ENCODE results near the gene PPP1R1A. TPM values are rescaled to one million over a fixed set of nuclear protein-coding genes. Genes with fewer than 3 reads are reported as not detected.

The PPP1R1A gene
- total and polyA plus RNA-seq, 10 donors: 0.09 to 2.1 (median 0.41) TPM; not detected in 6

DNA sequence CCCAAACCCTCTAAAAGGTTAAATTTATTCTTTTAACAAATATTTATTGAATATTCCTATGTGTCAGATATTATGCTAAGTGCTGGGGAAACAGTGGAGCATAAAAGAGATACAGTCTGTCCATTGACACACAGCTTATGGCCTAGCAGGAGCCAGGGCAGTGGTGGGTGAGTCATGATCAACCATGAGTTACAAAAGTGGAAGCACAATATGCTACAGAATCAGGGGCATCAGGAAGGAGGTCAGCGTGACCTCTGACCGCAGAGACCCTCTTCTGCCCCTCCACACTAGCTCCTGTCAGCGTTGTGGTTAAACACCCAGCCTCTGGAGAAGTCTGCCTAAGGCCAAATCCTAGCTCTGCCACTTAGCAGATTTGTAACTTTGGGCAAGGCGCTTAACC is 4.7 kb upstream of the PPP1R1A start:
- 66 to 71% (median 67%) methylated on average over 4 of the region's 4 CpGs for WGBS, 5 donors
- peaks cover 0 to 12% (median 7%) of the 10 kb centered on the region in 6 donors for H3K4me1 ChIP-seq
- TF ChIP-seq, protein P1, sequence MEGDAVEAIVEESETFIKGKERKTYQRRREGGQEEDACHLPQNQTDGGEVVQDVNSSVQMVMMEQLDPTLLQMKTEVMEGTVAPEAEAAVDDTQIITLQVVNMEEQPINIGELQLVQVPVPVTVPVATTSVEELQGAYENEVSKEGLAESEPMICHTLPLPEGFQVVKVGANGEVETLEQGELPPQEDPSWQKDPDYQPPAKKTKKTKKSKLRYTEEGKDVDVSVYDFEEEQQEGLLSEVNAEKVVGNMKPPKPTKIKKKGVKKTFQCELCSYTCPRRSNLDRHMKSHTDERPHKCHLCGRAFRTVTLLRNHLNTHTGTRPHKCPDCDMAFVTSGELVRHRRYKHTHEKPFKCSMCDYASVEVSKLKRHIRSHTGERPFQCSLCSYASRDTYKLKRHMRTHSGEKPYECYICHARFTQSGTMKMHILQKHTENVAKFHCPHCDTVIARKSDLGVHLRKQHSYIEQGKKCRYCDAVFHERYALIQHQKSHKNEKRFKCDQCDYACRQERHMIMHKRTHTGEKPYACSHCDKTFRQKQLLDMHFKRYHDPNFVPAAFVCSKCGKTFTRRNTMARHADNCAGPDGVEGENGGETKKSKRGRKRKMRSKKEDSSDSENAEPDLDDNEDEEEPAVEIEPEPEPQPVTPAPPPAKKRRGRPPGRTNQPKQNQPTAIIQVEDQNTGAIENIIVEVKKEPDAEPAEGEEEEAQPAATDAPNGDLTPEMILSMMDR (IDR thresholded peaks at IDR 0.05 in 8 of 11, conservative IDR thresholded peaks at IDR 0.05 in 3 of 11): no peak
- TF ChIP-seq POLR2AphosphoS5 (IDR thresholded peaks at IDR 0.05) (no peak), POLR2A (IDR thresholded peaks at IDR 0.05) (no peak)
- H3K27me3 ChIP-seq (replicated peaks in 1 of 7): peaks cover 0 to 61% (median 13%) of the 10 kb centered on the region in 7 donors
- H3K4me3 ChIP-seq: no peak overlapping the region
- no peak overlapping the region for H3K27ac ChIP-seq
- no peak for DNase-seq
- intact Hi-C loops (cut with DNase I; ENCODE audit: low total_unique reads): no loop called here
- H3K36me3 ChIP-seq: no peaks in the 10 kb centered on the region
- H3K9me3 ChIP-seq: no peaks in the 10 kb centered on the region

DNA sequence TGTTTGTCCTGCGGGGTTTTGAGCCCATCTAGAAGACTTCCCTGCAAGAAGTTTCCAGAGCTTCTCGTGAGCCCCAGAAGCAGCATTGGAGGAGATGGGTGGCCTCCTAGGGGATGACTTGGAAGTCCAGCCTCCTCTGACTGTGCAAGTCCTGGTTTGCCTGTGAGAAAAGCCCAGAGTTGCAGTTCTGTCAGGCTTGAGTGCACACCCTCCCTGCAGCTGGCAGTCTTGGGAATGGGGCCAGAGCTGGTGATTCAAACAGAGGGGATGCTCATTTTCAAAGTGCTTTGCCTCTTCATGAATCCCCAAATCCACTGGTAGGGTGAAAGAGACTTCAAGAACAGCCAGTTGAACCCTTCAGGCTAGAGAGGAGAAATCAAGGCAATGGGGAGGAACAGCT is 3.9 kb upstream of the PPP1R1A start:
- no peak overlapping the region for H3K4me3 ChIP-seq
- no peaks in the 10 kb centered on the region for H3K36me3 ChIP-seq
- no peak for TF ChIP-seq POLR2AphosphoS5 (IDR thresholded peaks at IDR 0.05)
- WGBS, 5 donors: 80 to 87% (median 83%) methylated on average over 2 of the region's 2 CpGs
- no peak for DNase-seq
- H3K4me1 ChIP-seq: peaks cover 0 to 16% (median 9%) of the 10 kb centered on the region in 6 donors
- intact Hi-C loops (cut with DNase I; ENCODE audit: low total_unique reads): no loop called here
- H3K27me3 ChIP-seq (replicated peaks in 1 of 7): peaks cover 0 to 69% (median 21%) of the 10 kb centered on the region in 7 donors
- no peaks in the 10 kb centered on the region for H3K9me3 ChIP-seq
- no peak overlapping the region for H3K27ac ChIP-seq

DNA sequence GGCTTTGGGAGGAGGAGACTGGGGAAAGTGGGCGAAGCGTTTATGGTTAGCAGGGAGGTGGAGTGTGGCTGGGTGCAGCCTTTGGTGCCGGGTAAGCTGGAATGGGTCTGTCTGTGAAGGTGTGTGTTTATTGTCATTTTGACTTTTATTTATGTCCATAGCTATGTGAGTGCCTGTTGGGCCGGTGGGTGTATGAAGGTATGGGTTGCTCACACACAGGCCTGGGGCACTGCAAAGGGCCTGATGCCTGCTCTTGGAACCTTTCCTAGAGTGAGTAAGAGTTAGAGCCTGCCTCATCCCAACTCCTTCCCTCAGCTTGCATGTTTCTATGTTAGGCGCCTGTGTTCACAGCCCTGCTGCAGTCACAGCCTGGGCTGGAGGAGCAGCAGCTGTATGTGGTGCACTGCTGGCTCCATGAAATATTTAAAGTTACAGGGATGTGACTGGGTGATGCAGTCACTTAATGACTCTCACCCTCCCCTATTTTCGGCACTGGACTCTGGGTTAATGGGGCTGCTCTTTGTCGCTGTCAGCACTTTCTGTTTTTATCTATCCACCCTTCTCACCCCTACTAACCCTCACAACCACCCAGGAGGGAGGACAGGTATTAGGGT is 2.6 kb upstream of the PPP1R1A start:
- TF ChIP-seq POLR2A (IDR thresholded peaks at IDR 0.05) (no peak), POLR2AphosphoS5 (IDR thresholded peaks at IDR 0.05) (no peak)
- TF ChIP-seq, protein P1 (IDR thresholded peaks at IDR 0.05 in 8 of 11, conservative IDR thresholded peaks at IDR 0.05 in 3 of 11): no peak

DNA sequence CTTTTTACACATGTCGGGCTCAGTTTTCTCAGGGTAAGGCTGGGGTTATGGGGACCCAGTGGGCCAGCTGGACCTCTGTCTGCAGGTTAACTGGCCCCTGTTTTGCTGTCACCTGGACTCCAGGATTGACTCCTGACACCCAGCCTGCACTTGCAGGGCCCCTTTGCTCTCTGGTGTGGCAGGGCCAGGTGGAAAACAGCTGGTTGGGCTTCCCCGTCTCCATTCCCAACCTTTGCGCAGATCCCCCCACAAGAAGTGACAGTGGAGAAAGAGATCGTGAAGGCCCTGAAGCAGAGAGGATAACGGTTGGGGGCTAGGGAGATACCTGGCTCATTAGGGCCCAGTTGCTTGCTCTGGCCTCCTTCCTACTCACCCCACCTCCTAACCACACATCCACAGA is 1.5 kb upstream of the PPP1R1A start:
- no peaks in the 10 kb centered on the region for H3K9me3 ChIP-seq
- H3K36me3 ChIP-seq: no peaks in the 10 kb centered on the region
- H3K27me3 ChIP-seq (replicated peaks in 1 of 7): peaks cover 0 to 76% (median 28%) of the 10 kb centered on the region in 7 donors
- WGBS, 5 donors: 66 to 91% (median 86%) methylated on average over 5 of the region's 5 CpGs
- peaks cover 0 to 16% (median 9%) of the 10 kb centered on the region in 6 donors for H3K4me1 ChIP-seq
- DNase-seq: no peak
- TF ChIP-seq, protein P1 (IDR thresholded peaks at IDR 0.05 in 8 of 11, conservative IDR thresholded peaks at IDR 0.05 in 3 of 11): no peak
- no peak for TF ChIP-seq POLR2AphosphoS5 (IDR thresholded peaks at IDR 0.05)
- no peak for TF ChIP-seq POLR2A (IDR thresholded peaks at IDR 0.05)
- no peak overlapping the region for H3K4me3 ChIP-seq
- intact Hi-C loops (cut with DNase I; ENCODE audit: low total_unique reads): no loop called here
- no peak overlapping the region for H3K27ac ChIP-seq

More for the DNA sequence above, 2.6 kb upstream of the PPP1R1A start:
- Histone ChIP-seq H3K36me3 (no peaks in the 10 kb centered on the region), H3K27ac (no peak overlapping the region), H3K4me3 (no peak overlapping the region), H3K27me3 (replicated peaks in 1 of 7) (peaks cover 0 to 70% (median 28%) of the 10 kb centered on the region in 7 donors), H3K4me1 (peaks cover 0 to 16% (median 9%) of the 10 kb centered on the region in 6 donors), H3K9me3 (no peaks in the 10 kb centered on the region)
- intact Hi-C loops (cut with DNase I; ENCODE audit: low total_unique reads): no loop called here
- 60 to 79% (median 69%) methylated on average over 7 of the region's 7 CpGs for WGBS, 5 donors
- no peak for DNase-seq
